ENCODE results near the gene MPDZ.

MPDZ gene

DNA sequence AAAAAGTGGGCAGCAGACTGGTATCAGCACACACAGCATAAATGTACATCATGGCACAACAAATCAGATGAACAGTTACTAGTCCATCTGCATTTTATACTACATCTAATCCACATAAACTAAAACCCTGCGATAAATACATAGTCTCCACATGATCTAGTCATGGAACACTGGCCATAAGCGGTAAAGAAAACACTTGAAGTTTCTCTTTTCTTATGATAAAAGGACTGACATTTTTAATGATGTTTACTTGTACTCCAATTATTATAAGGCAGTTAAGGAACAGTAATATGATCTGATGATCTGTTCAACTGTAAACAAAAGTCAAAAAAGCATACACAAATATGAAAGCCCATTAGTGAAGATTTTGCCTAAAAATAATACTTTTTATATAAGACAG is 112.5 kb downstream of the MPDZ start (continued):
- TF ChIP-seq, protein P1, sequence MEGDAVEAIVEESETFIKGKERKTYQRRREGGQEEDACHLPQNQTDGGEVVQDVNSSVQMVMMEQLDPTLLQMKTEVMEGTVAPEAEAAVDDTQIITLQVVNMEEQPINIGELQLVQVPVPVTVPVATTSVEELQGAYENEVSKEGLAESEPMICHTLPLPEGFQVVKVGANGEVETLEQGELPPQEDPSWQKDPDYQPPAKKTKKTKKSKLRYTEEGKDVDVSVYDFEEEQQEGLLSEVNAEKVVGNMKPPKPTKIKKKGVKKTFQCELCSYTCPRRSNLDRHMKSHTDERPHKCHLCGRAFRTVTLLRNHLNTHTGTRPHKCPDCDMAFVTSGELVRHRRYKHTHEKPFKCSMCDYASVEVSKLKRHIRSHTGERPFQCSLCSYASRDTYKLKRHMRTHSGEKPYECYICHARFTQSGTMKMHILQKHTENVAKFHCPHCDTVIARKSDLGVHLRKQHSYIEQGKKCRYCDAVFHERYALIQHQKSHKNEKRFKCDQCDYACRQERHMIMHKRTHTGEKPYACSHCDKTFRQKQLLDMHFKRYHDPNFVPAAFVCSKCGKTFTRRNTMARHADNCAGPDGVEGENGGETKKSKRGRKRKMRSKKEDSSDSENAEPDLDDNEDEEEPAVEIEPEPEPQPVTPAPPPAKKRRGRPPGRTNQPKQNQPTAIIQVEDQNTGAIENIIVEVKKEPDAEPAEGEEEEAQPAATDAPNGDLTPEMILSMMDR (tag by site-specific recombination; IDR thresholded peaks at IDR 0.05), result no peak

GRCh38 chr9:13165956-13166355 is 113.5 kb downstream of the MPDZ start:
- CTCF ChIA-PET, result no interaction called here

DNA sequence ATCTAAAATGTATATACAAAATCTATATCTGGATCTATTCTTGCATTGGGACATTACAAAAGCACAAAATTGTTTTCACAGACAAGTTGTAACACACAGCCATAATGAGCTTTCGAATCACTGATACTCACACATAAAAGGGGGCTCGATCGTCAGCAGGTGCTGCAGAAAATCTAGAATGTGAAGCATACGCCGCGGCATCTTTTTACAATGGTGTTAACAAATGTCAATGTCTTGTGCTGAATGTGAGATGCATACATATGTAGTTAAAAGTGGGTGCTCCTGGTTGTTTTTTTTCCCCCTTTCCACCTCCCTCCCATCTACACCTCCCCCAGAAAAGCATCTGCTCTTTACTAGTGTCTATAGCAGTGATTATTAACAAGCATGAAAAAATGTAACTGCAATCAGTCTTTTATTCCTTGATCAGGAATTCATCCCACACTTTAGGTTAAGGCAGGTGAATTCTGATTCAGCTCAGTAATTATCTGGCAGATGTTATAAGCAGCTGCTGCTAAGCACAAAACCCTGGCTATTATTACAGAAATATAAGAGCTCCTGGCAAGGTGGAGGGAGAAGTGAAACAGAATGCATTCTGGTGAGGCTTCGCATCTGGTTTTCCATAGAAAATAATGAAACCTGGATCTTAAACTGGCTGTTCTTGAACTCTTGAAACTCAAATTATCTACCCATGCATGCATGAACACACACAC is 114.1 kb downstream of the MPDZ start:
- Histone ChIP-seq H3K27ac (ENCODE audit: extremely low read depth, low read depth, low read length) (no peak overlapping the region), H3K36me3 (ENCODE audit: control insufficient read depth in 2 of 2, insufficient read depth in 1 of 2, low read length in 2 of 2) (peaks cover 0 to 12% of the 10 kb centered on the region in 2 experiments; a peak in 1 of 3 replicates), H3K9me3 (ENCODE audit: control insufficient read depth, insufficient read depth, low read depth, low read length) (no peaks in the 10 kb centered on the region), H3K4me1 (ENCODE audit: control insufficient read depth, insufficient read depth, low read length) (peaks cover 2% of the 10 kb centered on the region; the same call in 1 of the 2 replicates), H3K4me3 (ENCODE audit: low read depth, low read length) (no peak overlapping the region)
- POLR2A ChIA-PET, result no interaction called here
- CTCF ChIA-PET, result no interaction called here
- TF ChIP-seq ZNF423 (tag by site-specific recombination; IDR thresholded peaks at IDR 0.05), result no peak
- no peak for TF ChIP-seq ZNF768 (tag by site-specific recombination; IDR thresholded peaks at IDR 0.05)
- no peak for TF ChIP-seq ZNF23 (tag by site-specific recombination; IDR thresholded peaks at IDR 0.05; ENCODE audit: borderline replicate concordance)
- no peak for TF ChIP-seq ZNF488 (tag by site-specific recombination; IDR thresholded peaks at IDR 0.05)
- TF ChIP-seq, protein P1 (tag by site-specific recombination; IDR thresholded peaks at IDR 0.05), result no peak
- TF ChIP-seq ZBTB1 (tag by site-specific recombination; IDR thresholded peaks at IDR 0.05), result no peak
- TF ChIP-seq ZNF571 (tag by site-specific recombination; IDR thresholded peaks at IDR 0.05), result no peak
- TF ChIP-seq ZBTB48 (tag by site-specific recombination; IDR thresholded peaks at IDR 0.05), result no peak
- no peak for TF ChIP-seq ZNF184 (tag by site-specific recombination; IDR thresholded peaks at IDR 0.05)

More at GRCh38 chr9:13165956-13166355, 113.5 kb downstream of the MPDZ start:
- Histone ChIP-seq H3K4me3 (ENCODE audit: low read depth, low read length) (no peak overlapping the region), H3K9me3 (ENCODE audit: control insufficient read depth, insufficient read depth, low read depth, low read length) (no peaks in the 10 kb centered on the region), H3K27ac (ENCODE audit: extremely low read depth, low read depth, low read length) (no peak overlapping the region), H3K4me1 (ENCODE audit: control insufficient read depth, insufficient read depth, low read length) (peaks cover 2% of the 10 kb centered on the region; the same call in 1 of the 2 replicates), H3K36me3 (ENCODE audit: control insufficient read depth in 2 of 2, insufficient read depth in 1 of 2, low read length in 2 of 2) (peaks cover 0 to 13% of the 10 kb centered on the region in 2 experiments; a peak in 1 of 3 replicates)
- TF ChIP-seq ZNF394 (tag by site-specific recombination; IDR thresholded peaks at IDR 0.05; ENCODE audit: borderline replicate concordance) (no peak), TRIM28 (IDR thresholded peaks at IDR 0.05; ENCODE audit: borderline replicate concordance, low read length) (no peak), ZNF530 (tag by site-specific recombination; IDR thresholded peaks at IDR 0.05; ENCODE audit: low read depth) (no peak), ZNF426 (tag by site-specific recombination; IDR thresholded peaks at IDR 0.05) (no peak), SCRT2 (tag by site-specific recombination; IDR thresholded peaks at IDR 0.05) (no peak), HOXD13 (CRISPR knock-in tag; IDR thresholded peaks at IDR 0.05; ENCODE audit: borderline replicate concordance) (no peak), GLI2 (tag by site-specific recombination; IDR thresholded peaks at IDR 0.05; ENCODE audit: borderline replicate concordance, low read depth) (no peak), ZNF555 (tag by site-specific recombination; conservative IDR thresholded peaks at IDR 0.05) (no peak)
- TF ChIP-seq, protein P2, sequence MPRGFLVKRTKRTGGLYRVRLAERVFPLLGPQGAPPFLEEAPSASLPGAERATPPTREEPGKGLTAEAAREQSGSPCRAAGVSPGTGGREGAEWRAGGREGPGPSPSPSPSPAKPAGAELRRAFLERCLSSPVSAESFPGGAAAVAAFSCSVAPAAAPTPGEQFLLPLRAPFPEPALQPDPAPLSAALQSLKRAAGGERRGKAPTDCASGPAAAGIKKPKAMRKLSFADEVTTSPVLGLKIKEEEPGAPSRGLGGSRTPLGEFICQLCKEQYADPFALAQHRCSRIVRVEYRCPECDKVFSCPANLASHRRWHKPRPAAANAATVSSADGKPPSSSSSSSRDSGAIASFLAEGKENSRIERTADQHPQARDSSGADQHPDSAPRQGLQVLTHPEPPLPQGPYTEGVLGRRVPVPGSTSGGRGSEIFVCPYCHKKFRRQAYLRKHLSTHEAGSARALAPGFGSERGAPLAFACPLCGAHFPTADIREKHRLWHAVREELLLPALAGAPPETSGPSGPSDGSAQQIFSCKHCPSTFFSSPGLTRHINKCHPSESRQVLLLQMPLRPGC (tag by site-specific recombination; IDR thresholded peaks at IDR 0.05), result no peak
- TF ChIP-seq, protein P3, sequence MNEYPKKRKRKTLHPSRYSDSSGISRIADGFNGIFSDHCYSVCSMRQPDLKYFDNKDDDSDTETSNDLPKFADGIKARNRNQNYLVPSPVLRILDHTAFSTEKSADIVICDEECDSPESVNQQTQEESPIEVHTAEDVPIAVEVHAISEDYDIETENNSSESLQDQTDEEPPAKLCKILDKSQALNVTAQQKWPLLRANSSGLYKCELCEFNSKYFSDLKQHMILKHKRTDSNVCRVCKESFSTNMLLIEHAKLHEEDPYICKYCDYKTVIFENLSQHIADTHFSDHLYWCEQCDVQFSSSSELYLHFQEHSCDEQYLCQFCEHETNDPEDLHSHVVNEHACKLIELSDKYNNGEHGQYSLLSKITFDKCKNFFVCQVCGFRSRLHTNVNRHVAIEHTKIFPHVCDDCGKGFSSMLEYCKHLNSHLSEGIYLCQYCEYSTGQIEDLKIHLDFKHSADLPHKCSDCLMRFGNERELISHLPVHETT (tag by site-specific recombination; IDR thresholded peaks at IDR 0.05), result no peak
- TF ChIP-seq, protein P4, sequence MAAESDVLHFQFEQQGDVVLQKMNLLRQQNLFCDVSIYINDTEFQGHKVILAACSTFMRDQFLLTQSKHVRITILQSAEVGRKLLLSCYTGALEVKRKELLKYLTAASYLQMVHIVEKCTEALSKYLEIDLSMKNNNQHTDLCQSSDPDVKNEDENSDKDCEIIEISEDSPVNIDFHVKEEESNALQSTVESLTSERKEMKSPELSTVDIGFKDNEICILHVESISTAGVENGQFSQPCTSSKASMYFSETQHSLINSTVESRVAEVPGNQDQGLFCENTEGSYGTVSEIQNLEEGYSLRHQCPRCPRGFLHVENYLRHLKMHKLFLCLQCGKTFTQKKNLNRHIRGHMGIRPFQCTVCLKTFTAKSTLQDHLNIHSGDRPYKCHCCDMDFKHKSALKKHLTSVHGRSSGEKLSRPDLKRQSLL (tag by site-specific recombination; IDR thresholded peaks at IDR 0.05), result no peak
- TF ChIP-seq, protein P5, sequence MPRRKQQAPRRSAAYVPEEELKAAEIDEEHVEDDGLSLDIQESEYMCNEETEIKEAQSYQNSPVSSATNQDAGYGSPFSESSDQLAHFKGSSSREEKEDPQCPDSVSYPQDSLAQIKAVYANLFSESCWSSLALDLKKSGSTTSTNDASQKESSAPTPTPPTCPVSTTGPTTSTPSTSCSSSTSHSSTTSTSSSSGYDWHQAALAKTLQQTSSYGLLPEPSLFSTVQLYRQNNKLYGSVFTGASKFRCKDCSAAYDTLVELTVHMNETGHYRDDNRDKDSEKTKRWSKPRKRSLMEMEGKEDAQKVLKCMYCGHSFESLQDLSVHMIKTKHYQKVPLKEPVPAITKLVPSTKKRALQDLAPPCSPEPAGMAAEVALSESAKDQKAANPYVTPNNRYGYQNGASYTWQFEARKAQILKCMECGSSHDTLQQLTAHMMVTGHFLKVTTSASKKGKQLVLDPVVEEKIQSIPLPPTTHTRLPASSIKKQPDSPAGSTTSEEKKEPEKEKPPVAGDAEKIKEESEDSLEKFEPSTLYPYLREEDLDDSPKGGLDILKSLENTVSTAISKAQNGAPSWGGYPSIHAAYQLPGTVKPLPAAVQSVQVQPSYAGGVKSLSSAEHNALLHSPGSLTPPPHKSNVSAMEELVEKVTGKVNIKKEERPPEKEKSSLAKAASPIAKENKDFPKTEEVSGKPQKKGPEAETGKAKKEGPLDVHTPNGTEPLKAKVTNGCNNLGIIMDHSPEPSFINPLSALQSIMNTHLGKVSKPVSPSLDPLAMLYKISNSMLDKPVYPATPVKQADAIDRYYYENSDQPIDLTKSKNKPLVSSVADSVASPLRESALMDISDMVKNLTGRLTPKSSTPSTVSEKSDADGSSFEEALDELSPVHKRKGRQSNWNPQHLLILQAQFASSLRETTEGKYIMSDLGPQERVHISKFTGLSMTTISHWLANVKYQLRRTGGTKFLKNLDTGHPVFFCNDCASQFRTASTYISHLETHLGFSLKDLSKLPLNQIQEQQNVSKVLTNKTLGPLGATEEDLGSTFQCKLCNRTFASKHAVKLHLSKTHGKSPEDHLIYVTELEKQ (tag by site-specific recombination; IDR thresholded peaks at IDR 0.05; ENCODE audit: borderline replicate concordance), result no peak
- POLR2A ChIA-PET, result no interaction called here
